Lower leg skin (tissue), 3 donors: Measurements from ENCODE around the gene RSPH9.

Experiments
- CTCF ChIP-seq, 3 donors: fragments of 450-650 bp; IDR thresholded peaks; one replicate each; pipeline ENCODE4 v1.5.1; 2016; ENCODE audit warnings: antibody characterized with exemption in 3 of 3, mild to moderate bottlenecking in 3 of 3, moderate library complexity in 2 of 3
- POLR2A ChIP-seq, 2 donors: fragments of 450-650 bp; IDR thresholded peaks; one replicate each; pipeline ENCODE4 v1.6.1; 2016 to 2017; ENCODE audit warnings: antibody characterized with exemption in 2 of 2, mild to moderate bottlenecking in 1 of 2, moderate library complexity in 1 of 2

GRCh38 chr6:43613721-43614395 lies 31.0 kb upstream of the RSPH9 start:
- TF ChIP-seq POLR2A (IDR thresholded peaks at IDR 0.05) (no peak), CTCF (IDR thresholded peaks at IDR 0.05) (no peak)
